HK-2 (cell line): ENCODE data around the gene TEX51.

ENCODE experiments used
- DNase-seq: peaks from one replicate; pipeline ENCODE4 v3.0.0-alpha.2; 2018; ENCODE audit not compliant: unreplicated experiment

TEX51 gene

GRCh38 chr2:126913881-126914615 lies 15.4 kb downstream of the TEX51 start:
- DNase-seq = no peak

- no peak for DNase-seq
Measured at GRCh38 chr2:126914811-126915500, 16.3 kb downstream of the TEX51 start.

DNA sequence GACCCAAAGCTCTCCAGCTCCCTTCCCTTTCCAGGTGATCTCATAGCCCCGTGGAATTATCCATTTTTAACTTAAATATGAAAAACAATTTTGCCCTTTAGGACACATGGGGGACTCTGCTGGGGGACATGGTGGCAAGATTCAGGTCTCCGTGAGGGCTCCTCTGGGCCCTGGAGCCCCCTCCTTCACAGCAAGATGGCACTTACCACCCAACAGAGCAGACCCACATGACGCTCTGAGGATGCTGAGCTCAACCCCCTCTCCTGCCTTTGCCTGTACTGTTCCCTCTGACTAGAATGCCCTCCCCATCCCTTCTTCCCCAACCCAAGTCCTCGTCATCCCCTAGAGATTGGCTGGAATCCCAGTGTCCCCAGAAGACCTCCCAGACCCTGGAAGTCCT lies 17.2 kb downstream of the TEX51 start:
- DNase-seq = no peak

- DNase-seq = no peak
Measured at GRCh38 chr2:126916744-126917143, 18.1 kb downstream of the TEX51 start.

- no peak for DNase-seq
Measured at GRCh38 chr2:126921066-126921465, 22.4 kb downstream of the TEX51 start.

DNA sequence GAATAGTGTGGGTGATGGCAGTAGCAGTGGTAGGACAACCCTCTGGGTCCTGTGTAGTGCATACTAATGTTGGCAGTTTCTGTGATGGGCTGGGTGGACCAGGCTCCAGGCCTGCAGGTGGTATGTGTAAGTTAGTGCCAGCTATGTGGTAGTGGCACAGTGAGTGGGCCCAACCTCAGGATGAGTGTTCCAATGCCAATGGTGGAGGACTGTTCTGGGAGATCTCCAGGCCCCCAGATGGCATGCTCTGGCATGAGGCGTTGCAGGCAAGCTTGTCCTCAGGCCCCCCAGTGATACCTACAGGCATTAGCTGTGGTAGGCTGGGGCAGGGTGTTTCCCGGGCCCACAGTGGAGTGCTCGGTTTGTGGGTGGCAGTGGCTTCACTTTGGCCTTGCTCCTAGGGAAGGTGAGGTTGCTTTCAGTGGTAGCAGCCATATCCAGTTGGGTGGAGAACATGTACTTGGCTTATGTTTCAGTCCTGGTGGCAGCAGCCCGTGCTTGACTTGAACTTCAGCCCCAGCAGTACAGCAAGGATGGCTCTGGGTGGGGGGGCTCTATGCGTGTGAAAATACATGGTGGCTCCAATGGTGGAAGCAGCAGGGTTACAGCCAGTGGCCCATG lies 32.4 kb downstream of the TEX51 start:
- no peak for DNase-seq

- DNase-seq = no peak
Measured at GRCh38 chr2:126932529-126932928, 33.8 kb downstream of the TEX51 start.

- no peak for DNase-seq
Measured at GRCh38 chr2:126932966-126933710, 34.4 kb downstream of the TEX51 start.

DNA sequence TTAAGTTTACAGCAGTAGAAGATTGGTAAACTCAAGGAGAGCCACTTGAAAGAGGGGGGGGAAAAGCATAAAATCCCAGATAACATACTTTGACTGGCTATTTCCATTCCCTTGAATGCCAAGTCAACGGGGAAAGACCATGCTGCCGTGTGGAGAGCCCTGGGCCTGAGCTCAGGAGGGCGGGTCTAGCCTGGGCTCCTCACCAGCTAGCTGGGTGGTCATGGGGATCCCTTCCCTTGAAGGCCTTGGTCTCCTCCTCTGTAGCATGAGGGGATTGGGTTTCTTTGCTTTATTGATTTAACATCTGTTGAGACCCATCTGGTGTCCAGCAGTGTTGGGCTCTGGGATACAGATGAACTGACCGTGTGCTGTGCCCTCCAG lies 35.0 kb downstream of the TEX51 start:
- DNase-seq = no peak

DNA sequence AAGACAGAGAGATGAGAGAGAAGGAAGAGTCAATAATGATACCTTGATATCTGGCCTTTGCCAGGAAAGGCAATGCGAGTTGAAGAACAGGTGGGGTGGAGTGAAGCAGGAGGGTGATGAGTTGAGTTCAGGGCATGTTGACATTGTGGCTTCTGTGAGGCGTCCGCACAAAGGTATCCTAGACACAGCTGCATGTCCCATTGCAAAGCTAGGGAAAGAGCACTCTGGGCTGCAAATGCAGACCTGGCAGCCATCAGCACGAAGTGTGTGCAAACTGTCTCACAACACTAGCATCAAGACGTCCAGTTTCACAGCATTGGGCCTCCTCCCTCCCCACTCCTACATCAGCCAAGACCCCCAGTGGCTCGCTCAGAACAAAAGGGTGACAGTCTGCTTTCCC lies 36.1 kb downstream of the TEX51 start:
- no peak for DNase-seq

DNA sequence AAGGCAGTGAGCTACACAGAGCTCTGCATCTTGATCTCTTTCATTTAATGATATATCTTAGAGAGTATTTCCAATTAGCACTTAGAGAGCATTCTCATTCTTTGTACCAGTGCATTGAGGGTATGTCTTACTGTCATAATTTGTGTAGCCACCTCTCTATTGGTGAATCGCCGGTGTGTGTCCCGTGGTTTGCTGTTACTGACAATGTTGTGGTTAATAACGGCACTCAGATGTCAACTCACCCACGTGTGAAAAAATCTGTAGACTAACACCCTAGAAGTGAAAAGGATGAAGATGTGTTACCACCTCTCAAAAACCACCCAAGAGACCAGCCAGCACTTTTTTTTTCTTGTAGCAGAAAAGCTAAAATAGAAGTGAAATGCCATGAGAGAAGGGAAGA lies 37.1 kb downstream of the TEX51 start:
- no peak for DNase-seq

- no peak for DNase-seq
Measured at GRCh38 chr2:126936219-126936723, 37.6 kb downstream of the TEX51 start.

GRCh38 chr2:126940331-126940730 lies 41.6 kb downstream of the TEX51 start:
- DNase-seq = no peak

GRCh38 chr2:126942427-126943203 lies 43.9 kb downstream of the TEX51 start:
- DNase-seq = no peak

DNA sequence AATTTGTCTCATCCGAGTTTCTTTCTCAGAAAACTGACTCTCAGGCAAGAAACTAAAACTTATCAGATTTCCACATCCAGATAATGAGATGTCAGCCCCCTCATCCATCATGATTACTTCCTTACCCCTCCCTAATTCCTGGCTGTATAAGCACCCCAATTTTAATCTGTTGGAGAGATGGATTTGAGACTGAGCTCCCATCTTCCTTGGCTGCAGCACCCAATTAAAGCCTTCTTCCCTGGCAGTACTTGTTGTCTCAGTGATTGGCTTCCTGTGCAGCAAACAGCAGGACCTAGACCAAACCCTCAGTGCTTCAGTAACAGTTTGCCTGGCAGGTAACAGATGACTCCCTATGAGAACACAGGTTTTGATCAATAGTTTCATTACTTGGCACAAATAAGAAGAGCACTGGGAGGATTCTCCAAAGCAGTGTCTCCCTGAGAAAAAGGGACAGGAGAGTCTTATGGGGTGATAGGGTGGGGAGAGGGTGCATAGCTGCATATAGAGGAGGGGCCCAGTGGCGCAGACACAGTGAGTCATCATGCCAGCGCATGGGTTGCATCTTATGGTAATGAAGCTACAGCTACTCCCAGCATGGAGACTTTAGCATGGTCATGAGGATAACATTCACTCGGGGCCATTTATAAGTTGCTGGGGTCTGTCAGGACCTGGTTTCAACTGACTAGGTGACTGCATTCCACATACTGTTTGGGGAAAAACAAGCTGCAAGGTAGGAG lies 45.1 kb downstream of the TEX51 start:
- DNase-seq = no peak

DNA sequence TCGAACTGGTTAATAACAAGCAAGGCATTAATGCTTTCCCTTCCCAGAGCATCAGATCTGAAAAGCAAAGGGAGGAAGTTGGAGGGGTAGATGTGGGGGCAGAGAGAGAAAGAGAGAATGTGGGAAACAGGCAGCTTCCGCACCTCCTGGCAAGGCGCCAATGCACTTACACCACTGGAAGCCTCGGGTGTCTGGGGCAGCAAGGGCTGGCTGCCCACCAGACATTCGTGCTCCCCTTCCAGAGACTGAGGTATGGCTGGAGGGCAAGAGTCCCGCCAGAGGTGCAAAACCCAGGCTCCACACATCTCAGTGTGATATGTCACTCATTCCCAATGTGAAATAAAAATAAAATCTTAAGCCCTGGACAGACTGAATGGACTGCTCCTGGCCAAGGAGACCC lies 46.4 kb downstream of the TEX51 start:
- DNase-seq = peak; percentile 16

GRCh38 chr2:126946318-126947102 lies 47.8 kb downstream of the TEX51 start:
- peak; percentile 32 for DNase-seq

DNA sequence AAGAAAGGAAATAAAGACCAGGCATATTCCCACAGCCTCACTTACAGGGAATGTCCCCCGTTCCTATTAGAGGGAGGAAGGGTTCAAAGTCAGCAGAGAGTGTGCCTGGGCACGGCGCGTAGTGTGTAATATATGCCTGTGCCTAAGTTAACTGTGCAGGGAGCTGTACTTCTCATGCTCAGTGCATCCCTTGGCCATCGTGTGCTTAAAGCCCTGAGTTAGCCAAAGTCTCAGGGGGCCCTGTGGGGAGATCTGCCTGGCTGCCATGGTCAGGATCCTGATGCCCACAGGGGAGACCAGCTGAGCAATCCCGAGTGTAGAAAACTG lies 48.4 kb downstream of the TEX51 start:
- DNase-seq = no peak

DNA sequence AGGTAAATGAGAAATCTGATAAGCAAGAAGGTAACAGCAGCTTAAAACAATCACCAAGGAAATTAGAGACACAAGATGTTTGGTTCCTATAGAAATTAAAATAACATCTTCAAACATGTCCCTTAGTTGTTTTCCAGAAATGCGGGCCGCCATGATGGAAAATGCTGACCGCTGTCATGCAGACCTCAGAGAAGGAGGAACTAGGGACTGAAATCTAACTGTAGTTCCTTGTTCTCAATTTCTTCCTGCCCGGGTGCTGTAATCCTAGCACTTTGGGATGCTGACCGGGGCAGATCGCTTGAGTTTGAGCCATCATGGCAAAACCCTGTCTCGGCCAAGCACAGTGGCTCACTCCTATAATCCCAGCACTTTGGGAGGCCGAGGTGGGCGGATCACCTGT lies 51.1 kb downstream of the TEX51 start:
- DNase-seq = no peak

GRCh38 chr2:126950504-126950903 lies 51.8 kb downstream of the TEX51 start:
- no peak for DNase-seq
